Ramos (cell line): ENCODE measurements around the gene TRAF7.
"Not testable (repeated sequence)": the region's sequence is repeated elsewhere in the genome, so short reads cannot be mapped to it uniquely, and the experiment has no call there.

Experiments
- in situ Hi-C: fragments of 300-500 bp; cut with MboI; formaldehyde crosslinking; loops from one replicate; pipeline ENCODE4 v1.14.3; 2022; ENCODE audit warnings: low sequenced_read_pairs; ENCODE audit not compliant: unreplicated experiment

TRAF7 gene

DNA sequence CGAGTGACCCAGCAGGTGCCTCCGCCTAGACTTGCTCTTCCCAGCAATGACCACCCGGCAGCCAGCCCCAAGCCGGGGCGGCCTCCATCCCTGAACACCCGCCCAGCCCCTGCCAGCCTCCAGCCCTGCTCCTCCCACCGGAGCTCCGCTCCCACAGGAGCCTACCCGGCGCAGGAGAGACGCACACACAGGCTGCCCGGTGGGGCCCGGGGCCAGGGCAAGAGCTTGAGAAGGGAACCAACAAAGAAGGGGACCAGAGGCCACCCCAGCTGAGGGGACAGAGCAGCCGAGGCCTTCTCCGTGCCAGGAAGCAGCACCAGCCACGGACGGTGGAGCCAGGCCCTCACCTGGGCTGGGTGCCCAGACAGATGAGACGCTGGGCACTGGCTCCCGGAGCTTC is 33.7 kb upstream of the TRAF7 start:
- in situ Hi-C loops: no loop called here

DNA sequence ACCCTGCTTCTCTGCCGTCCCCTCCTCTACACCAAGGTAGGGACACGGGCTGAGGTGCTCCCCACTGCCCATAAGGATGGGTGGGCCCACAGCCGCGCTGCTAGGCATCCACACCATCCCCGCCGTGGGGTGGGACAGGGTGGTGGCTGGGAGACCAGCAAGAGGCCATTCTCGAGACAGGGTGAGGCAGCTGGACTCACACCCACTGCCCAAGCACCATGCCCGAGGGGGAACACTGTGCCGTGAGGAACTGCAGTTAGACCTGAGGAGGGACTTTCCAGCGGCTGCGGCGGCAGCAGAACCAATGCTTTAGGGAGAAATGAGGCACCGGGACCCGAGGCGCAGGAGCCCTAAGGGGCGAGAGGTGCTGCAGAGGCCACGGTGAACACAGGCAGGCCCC is 33.2 kb upstream of the TRAF7 start:
- in situ Hi-C loops: no loop called here

DNA sequence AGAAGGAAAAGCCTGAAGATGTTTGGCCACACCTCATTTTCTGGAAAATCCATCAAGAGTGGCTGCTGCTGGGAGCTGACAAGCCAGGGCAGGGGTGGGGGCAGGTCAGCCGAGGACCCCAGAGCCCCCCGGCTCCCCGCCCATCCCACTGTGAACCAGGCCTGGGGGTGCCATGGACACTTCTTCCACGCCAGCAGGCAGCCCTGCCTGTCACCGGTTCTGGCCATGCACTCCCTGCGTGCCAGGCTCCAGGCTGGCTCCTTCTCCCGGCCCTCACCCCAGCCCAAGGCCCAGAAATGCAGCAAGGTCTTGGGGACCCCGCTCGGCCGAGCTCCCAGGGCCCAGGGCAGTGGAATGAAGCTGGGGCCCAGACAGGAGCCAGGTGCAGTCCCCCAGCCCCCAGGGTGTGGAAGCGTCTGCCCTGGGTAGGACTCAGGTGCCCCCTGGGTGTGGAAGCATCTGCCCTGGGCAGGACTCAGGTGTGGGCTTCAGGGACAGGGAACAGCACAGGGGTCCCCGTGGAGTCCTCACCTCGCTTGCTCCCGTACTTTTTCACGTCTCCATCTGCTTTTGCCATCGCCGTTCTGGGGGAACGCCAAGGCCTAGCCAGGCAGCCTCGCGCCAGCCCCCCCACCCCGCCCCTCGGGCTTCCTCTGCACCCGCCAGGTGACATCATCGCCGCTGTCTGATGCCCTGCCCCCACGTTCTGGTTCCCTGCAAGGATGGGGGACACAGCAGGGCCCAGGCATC is 32.5 kb upstream of the TRAF7 start:
- in situ Hi-C loops: not testable (repeated sequence)

DNA sequence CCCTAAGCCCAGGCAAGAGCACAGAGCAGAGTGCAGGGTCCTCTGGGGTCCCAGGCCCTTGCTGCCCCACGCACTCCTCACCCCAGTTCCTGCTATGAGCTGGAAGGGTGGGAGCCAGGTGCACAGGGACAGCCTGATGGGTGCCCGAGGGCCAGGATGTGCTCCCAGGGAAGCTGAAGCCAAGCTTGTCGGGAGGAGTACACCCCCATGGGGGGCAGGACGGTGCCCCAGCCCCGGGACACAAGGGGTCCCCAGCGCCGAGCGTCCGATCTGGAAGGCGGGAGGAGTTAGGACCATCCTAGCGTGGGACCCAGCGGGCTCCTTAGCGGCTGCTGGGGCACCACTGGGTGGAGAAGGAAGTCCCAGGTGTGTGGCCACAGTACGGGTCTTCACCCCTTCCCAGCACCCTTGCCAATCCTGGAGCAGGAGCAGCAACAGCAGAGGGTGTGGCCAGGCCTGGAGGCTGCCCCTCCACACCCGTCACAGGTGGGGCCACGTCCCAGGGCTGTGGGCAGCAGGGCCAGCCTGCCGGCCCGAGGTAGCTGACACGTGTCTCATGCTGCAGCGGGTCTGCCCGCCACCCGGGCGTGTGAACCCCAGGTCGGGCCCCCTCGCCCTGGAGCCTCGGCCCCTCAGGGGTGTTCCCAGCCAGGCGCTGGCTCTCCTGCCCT is 31.7 kb upstream of the TRAF7 start:
- in situ Hi-C loops: not testable (repeated sequence)

DNA sequence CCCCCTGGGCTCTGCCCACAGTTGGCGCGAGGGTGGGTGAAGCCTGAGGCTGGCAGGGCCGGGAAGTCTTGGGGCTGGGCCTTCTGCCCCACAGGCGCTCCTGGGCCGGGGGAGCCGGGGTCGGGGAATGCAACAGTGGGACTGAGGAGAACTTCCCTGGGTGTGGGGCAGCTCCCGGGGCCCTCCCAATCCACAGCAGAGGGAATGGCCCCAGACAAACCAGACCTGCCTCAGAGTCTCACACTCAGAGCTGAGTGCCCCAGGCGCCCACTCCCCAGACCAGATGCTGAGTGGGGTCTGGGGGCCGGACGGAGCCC is 31.2 kb upstream of the TRAF7 start:
- in situ Hi-C loops: not testable (repeated sequence)

DNA sequence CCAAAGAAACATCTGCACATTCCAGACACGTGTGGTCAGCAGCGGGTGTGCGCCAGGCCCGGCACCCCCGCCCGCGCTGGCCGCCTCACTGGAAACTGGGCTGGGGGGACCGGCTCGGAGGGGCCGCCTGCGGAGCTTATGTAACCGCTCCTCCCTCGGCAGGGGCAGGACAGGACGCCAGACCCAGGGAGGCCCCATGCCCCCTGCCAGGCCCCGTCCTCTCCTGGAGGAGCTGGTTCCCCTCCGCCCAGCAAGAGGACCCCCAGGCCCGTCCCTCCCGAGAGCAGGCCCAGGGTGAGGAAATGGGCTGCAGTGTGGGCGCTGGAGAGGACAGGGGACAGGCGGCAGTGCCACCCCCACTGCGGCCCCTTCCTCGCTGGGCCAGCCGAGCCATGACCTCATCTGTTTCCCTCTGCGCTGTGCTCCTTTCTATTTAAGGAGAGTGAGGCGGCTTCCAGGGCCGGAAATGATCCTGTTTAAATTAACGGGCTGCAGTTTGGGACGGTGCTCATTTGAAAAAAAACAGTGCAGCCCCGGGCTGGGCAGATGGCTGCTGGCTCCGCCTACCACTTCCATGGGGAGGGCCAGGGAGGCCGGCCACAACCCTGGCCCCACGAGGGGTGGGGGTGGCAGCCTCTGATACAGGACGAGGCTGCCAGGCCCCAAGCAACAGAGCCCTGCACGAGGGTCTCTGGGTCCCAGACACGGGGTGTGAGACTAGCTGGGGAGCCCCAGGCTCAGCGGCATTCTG is 30.7 kb upstream of the TRAF7 start:
- in situ Hi-C loops: not testable (repeated sequence)

DNA sequence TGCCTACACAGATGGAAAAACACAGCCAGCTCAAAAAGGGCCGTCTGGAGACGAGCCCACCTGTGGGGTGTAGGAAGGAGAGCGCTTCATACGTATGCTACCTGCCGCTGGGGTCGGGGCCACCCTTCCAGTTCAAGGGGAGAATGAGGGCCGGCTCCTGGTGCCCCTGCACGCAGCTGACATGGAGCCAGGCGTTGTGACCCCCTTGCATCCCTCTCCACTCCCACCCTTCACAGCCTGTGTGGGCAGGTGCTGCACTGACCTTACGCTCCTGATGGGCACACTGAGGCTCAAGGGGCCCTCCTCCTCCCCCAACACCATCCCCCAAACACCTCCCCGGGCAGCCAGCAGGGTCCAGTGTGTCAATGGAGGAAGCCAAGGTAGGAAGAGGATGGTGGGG is 30.0 kb upstream of the TRAF7 start:
- in situ Hi-C loops: not testable (repeated sequence)

DNA sequence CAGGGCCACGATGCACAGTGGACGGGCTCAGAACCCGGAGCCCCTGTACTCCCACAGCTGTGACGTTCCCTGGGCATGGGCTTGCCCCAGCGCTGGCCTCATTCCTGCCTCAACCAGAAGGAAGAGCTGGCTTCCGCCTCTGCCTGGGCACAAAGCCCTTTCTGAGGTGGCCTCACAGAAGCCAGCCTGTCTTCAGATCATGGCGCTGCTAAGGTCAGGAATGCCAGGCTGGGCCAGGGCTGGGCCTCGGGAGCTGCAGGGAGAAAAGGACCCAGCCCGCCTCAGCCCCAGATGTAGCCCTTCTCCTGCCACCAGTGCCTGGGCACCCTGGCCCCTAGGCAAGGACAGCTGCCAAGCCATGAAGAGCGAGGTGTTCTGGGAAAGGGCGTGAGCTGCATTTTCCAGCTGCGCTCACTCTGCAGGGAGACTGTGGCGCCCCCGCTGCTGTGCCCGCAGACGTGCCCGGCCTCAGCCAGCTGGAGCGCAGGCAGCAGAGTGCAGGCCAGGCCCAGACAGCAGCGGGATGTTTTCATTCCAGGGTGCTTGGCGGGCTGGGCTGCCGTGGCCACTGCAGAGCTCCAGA is 29.3 kb upstream of the TRAF7 start:
- in situ Hi-C loops: not testable (repeated sequence)

DNA sequence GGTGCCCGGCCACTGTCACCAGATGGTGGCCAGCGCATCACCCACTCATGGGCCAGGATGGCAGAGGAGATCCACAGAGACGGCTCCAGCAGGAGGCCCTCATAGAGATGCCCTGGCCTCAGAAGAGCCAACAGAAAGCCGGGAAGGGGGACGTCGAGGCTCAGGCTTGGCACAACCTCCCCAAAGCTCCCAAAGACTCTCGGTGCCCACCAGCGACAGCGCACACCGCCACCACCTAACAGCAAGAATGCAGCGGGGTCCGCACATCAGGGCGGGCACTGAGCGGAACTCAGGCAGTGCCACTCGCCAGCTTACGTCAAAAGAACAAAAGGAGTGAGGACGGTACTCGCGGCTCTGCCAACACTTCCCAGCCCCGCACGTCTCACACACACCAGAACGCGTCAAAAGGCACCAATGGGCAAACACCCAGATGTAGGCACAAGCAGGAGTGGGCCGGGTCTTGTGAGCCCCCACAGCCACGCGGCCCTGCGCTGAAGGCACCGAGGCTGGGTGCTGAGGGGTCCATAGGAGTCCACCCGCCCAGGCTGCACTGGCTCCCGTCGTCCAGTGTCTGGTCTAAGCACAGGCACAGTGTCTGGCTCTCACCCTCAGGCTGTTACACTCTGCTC is 28.5 kb upstream of the TRAF7 start:
- in situ Hi-C loops: not testable (repeated sequence)

DNA sequence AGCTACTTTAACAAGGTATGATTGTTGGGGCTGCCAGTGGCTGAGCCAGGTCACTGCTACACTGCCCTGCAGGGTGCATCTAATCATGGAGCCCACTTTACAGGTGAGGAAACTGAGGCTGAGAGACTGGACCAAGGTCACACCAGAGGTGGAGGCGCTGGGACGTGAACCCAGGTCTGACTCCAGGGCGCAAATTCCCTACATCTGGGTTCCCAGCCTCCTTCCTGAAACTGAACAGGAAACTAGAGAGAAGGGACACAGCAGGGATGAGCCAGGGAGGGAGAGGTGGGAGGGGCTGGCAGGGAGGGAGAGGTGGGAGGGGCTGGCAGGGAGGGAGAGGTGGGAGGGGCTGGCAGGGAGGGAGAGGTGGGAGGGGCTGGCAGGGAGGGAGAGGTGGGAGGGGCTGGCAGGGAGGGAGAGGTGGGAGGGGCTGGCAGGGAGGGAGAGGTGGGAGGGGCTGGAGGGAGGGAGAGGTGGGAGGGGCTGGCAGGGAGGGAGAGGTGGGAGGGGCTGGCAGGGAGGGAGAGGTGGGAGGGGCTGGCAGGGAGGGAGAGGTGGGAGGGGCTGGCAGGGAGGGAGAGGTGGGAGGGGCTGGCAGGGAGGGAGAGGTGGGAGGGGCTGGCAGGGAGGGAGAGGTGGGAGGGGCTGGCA is 27.8 kb upstream of the TRAF7 start:
- in situ Hi-C loops: not testable (repeated sequence)

DNA sequence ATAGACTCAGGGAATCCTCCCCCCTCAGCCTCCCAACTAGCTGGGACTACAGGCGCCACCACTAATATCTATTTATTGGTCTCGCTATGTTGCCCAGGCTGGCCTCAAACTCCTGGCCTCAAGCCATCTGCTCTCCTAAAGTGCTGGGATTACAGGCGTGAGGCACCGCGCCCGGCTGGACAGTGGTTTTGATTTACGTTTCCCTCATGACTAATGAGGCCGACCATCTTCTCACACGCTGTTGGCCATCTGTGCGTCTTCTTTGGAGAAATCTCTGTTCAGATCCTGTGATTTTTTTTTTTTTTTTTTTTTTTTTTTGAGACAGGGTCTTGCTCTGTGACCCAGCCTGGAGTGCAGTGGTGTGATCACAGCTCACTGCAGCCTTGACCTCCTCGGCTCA is 26.3 kb upstream of the TRAF7 start:
- in situ Hi-C loops: not testable (repeated sequence)

DNA sequence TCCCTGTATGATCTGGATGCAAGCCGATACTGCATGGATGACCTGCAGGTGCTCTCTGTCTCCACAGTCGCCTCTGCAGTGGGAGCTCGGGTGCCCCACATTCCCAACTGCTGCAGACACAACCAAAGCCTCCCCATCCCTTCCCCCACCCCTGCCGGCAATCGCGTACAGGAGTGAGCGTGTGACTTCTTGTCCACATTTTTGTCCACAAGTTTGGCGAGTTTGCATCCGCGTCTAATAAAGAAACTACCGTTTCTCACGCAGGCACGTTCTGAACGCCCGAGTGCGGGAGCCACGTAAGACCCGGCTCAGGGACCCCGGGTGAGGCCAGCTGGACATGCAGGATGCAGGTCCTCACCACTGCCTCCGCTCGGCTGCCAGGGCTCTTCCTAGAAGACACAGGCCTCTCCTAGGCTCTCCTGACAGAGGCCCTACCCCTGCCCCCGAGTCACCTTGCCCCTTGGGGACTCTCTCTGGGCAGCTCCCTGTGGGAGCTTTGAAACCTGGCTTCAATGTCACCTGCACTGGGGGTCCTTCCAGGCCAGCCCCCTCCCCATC is 25.6 kb upstream of the TRAF7 start:
- in situ Hi-C loops: not testable (repeated sequence)

DNA sequence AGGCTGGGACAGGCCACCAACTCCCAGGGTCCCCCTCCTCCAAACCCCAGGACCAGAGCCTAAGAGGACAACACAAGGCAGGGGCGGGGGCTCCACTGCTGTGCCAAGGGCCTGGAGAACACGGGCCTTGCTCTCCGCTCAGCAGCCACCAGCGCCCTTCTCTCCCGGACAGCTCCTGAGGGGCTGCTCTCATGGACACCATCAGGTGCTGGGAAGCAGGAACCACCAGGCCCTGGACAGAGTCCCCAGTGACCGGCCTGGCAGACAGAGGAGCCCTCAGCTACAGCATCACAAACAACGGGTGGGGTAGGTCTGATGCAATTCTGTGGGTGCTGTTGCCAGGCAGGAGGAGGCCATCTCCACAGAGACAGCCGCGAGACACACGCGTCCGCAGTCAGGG is 21.8 kb upstream of the TRAF7 start:
- in situ Hi-C loops: not testable (repeated sequence)

DNA sequence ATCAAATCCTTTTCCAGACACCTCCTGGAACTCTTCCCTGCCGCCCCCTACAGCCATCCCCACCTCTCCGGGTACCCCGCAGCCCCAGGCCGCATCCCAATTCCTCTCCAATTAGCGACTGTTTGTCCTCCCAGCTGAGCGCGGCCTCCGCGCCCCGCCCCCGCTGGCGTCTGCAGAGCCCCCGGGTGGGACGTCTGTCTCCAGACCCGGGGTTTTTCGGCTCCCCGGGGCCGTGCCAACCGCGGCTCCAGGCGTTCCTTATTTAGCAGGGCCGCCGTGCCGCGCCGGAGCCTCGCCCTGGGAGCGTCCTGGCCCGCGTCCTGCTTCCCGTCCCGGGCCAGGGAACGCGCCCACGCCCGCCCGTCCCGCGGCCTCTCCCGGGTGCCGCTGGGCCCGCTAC is 20.5 kb upstream of the TRAF7 start:
- in situ Hi-C loops: not testable (repeated sequence)

DNA sequence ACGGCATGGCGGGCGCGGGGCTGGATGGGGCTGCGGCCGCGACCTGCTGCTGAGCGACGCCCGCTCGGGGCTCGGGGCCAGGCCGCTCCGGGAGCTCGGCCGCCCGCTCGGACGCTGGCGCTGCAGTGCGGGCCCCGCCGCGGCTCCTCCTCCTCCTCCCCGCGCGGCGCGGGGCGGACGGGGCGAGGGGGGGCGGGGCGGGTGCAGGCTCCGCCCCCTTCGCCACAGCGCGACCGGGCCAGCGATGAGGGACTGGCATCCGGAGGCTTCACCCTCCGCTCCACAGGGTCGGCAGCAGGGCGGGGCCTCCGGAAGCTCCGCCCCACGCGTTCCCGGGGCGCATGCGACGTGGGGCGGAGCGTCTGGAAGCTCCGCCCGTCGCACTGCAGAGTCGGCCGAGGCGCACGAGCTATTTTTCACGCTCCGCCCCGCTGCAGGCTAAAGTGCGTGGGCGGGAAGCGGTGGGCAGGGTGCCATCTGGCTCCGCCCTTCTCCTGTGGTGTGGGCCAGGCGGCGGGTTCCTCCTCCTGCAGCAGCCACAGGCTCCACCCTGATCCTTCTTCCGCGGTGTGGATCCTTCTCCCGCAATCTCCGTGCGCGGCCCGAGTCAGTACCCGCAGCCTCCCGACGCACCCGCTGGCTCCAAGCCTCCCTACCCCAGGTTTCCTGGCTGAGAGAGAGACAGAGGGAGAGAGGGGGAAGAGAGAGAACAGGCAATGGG is 19.7 kb upstream of the TRAF7 start, which contains the start of gene PKD1:
PKD1 (minus strand) TSS at position 129 of the 721 bp plus-strand sequence. CDS start 209 bp downstream, outside the sequence.
- in situ Hi-C loops: not testable (repeated sequence)

DNA sequence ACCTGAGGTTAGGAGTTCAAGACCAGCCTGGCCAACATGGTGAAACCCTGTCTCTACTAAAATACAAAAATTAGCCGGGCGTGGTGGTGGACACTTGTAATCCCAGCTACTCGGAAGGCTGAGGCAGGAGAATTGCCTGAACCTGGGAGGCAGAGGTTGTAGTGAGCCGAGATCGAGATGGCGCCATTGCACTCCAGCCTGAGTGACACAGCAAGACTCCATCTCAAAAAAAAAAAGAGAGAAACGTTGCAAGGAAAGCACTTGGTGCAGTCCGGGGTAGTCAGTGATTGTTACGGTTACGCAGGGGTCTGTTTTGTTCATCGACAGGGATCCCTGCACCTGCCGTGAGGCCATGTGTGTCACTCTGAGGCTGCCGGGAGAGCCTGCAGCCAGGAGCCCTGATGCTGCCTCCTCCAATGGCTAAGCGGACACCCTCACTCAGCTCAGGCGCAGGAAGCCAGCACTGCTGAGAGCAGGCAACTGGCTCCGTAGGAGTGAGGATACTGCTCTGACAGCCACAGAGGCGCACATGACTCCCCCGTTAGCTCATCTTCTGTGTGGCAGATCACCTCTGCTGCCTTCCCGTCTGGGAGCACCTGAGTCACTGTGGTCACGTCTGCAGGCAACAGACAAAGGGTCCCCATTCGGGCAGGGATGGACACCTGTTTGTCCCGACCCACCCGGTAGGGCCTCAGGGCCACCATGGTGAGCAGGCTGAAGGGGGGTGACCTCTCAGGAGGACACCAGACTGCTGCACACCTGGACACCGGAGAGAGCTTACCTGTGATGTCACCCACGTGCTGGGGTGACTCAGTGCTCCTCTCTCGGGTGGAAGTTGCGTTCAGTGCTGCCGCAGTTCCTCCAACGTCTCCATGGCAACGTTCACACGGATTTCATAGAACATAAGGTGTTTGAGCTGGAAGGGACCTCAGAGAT is 12.4 kb upstream of the TRAF7 start:
- in situ Hi-C loops: loop anchor here (10.0 kb wide), 1 partner anchor 58 kb away; no protein-coding TSS in a partner anchor

DNA sequence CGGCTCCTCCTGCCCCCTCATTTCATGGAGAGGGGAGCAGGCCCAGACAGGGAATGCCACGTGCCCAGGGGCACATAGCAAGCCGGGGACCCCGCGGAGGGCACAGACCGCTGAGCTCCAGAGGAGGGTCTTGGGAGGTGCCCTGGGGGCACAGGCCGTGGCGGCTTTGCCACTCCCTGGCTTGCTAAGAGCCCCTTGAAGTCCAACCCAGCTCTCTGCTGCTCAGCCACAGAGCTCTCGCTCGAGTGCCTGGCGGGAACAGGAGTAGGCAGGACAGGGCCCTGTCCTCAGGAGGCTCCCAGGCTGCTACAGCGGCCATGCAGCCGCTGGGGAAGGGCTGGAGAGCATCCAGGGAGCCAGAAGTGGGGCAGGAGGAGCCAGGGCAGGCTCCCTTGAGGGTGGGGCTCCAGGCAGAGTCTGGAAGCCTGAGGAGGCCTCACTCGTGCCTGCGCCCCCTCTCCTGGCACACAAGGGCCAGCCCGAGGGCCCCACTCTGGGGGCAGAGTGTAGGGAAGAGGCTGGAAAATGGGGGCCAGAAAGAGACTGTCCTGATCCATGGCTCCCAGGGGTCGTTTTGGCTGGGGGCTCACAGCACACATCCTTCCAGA is 11.6 kb upstream of the TRAF7 start:
- in situ Hi-C loops: loop anchor here (10.0 kb wide), 1 partner anchor 59 kb away; no protein-coding TSS in a partner anchor
